SU-DHL-6 (cell line): Measurements from ENCODE around the gene TXNRD3.

Experiments
- EZH2phosphoT487 ChIP-seq: fragments of 200-600 bp; sonication (generic), shearing (Covaris generic); conservative IDR thresholded peaks from 2 replicates; pipeline ENCODE4 v1.6.1; 2018; ENCODE audit warnings: mild to moderate bottlenecking, antibody characterized with exemption, low read length, moderate library complexity, mixed read lengths
- TF ChIP-seq, protein P1 (sequence below): fragments of 200-600 bp; sonication (generic); IDR thresholded peaks from one replicate; pipeline ENCODE4 v1.5.1; 2017; ENCODE audit warnings: antibody characterized with exemption, mild to moderate bottlenecking, low read length, moderate library complexity; ENCODE audit not compliant: insufficient read depth, poor library complexity, severe bottlenecking

DNA sequence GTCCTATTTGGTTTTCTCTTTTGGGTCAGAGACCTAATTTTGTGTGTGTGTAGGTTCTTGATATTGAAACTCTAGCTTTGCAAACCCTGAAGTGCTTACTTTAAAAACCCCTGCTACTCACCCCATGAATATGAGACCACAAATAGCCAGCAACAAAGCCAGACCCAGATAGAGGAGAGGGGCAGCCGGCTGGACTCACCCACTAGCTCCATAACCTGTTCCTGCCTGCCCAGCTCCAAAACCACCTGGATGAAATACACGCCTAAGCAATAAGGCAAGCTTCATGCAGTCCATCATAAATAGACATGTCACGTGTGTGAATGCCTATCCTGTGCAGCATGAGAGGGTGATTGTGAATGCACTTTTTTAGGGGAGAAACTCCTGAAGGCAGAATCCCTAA, 3.7 kb upstream of the TXNRD3 start:
- TF ChIP-seq, protein P1, sequence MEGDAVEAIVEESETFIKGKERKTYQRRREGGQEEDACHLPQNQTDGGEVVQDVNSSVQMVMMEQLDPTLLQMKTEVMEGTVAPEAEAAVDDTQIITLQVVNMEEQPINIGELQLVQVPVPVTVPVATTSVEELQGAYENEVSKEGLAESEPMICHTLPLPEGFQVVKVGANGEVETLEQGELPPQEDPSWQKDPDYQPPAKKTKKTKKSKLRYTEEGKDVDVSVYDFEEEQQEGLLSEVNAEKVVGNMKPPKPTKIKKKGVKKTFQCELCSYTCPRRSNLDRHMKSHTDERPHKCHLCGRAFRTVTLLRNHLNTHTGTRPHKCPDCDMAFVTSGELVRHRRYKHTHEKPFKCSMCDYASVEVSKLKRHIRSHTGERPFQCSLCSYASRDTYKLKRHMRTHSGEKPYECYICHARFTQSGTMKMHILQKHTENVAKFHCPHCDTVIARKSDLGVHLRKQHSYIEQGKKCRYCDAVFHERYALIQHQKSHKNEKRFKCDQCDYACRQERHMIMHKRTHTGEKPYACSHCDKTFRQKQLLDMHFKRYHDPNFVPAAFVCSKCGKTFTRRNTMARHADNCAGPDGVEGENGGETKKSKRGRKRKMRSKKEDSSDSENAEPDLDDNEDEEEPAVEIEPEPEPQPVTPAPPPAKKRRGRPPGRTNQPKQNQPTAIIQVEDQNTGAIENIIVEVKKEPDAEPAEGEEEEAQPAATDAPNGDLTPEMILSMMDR, result no peak
- TF ChIP-seq EZH2phosphoT487, result no peak
